ENCODE data around the gene GIPC1.

The GIPC1 gene

GRCh38 chr19:14517840-14518505 lies 22.0 kb upstream of the GIPC1 start, which contains the start of gene DNAJB1:
TSS of gene DNAJB1 (minus strand) at chr19:14518397. CDS start at chr19:14518349, 48 bp downstream.
- TF ChIP-seq CTCF (IDR thresholded peaks at IDR 0.05; ENCODE audit: low read depth, low read length), result no peak
- H3K4me3 ChIP-seq (replicated peaks in 1 of 2; ENCODE audit: low read depth in 2 of 2, low read length in 2 of 2), result peak within 1 kb of the TSS; percentile 92 to 95
- DNase-seq (ENCODE audit: low read depth in 2 of 2), result peak; percentile 73 to 85

GRCh38 chr19:14517446-14517839 lies 21.5 kb upstream of the GIPC1 start:
- TF ChIP-seq CTCF (IDR thresholded peaks at IDR 0.05; ENCODE audit: low read depth, low read length), result no peak
- H3K4me3 ChIP-seq (replicated peaks in 1 of 2; ENCODE audit: low read depth in 2 of 2, low read length in 2 of 2), result peak overlapping the region; percentile 92 to 95
- peak in 1 of 2 donors; percentile 32 for DNase-seq (ENCODE audit: low read depth in 2 of 2)

GRCh38 chr19:14516746-14517438 lies 21.0 kb upstream of the GIPC1 start:
- TF ChIP-seq CTCF (IDR thresholded peaks at IDR 0.05; ENCODE audit: low read depth, low read length), result no peak
- no peak for DNase-seq (ENCODE audit: low read depth in 2 of 2)
- H3K4me3 ChIP-seq (replicated peaks in 1 of 2; ENCODE audit: low read depth in 2 of 2, low read length in 2 of 2), result peak overlapping the region; percentile 92 to 95

- H3K4me3 ChIP-seq (replicated peaks in 1 of 2; ENCODE audit: low read depth in 2 of 2, low read length in 2 of 2), result peak overlapping the region; percentile 92 to 95
- DNase-seq (ENCODE audit: low read depth in 2 of 2), result no peak
- no peak for TF ChIP-seq CTCF (IDR thresholded peaks at IDR 0.05; ENCODE audit: low read depth, low read length)
These were observed 20.2 kb upstream of the GIPC1 start for GRCh38 chr19:14516048-14516534.

- TF ChIP-seq CTCF (IDR thresholded peaks at IDR 0.05; ENCODE audit: low read depth, low read length), result no peak
- H3K4me3 ChIP-seq (replicated peaks in 1 of 2; ENCODE audit: low read depth in 2 of 2, low read length in 2 of 2), result peak overlapping the region; percentile 92 to 95
These were observed 19.6 kb upstream of the GIPC1 start for GRCh38 chr19:14515501-14516047.

GRCh38 chr19:14514215-14514863 lies 18.4 kb upstream of the GIPC1 start:
- no peak for TF ChIP-seq CTCF (IDR thresholded peaks at IDR 0.05; ENCODE audit: low read depth, low read length)
- DNase-seq (ENCODE audit: low read depth in 2 of 2), result no peak
- H3K4me3 ChIP-seq (replicated peaks in 1 of 2; ENCODE audit: low read depth in 2 of 2, low read length in 2 of 2), result no peak overlapping the region

More at GRCh38 chr19:14515501-14516047, 19.6 kb upstream of the GIPC1 start:
- DNase-seq (ENCODE audit: low read depth in 2 of 2), result no peak

All from cardiac fibroblast (primary cell).